ENCODE data around the gene APPL2.
"Not testable (repeated sequence)": the region's sequence is repeated elsewhere in the genome, so short reads cannot be mapped to it uniquely, and the experiment has no call there.

APPL2 gene

DNA sequence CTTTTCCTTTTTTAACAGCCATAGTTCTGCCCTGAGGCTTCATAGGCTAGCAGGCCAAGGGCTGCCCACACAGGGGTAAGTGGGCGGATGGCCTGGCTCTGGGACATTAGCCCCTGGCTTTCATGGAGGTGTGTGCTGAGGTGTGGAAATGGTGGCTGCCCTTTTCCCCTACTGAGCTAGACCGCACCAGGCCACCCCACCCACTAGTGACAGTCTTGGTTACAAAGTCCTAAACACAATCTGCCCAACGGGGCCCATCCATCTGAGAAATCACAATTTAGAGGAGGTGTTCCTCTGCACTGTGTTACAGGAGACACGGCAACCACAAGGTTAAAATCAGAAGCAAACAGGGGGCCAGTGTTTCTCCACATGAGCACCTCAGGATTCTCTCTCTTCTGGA is 35.6 kb downstream of the APPL2 start:
- in situ Hi-C loops (cut with HindIII; ENCODE audit: low sequenced_read_pairs), result no loop called here

DNA sequence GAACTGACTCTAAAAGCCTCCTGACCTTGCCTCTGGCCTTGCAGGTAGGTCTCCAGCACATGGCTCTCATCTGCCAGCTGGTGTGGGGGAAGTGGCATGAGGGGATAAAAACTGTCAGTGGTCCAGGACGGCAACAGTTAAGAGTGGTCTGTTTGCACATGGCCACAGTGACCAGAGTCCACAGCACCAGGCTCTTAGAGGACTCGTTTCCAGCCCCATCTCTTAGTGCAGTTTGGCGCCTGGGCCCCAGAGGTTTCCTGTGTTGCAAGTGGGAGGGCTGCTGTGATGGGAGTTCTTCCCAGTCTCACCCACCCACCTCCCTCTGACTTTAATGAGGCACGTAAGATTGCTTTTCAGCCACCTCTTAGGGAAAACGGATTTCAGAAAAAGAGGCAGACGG is 37.0 kb downstream of the APPL2 start:
- in situ Hi-C loops (cut with HindIII; ENCODE audit: low sequenced_read_pairs), result no loop called here

DNA sequence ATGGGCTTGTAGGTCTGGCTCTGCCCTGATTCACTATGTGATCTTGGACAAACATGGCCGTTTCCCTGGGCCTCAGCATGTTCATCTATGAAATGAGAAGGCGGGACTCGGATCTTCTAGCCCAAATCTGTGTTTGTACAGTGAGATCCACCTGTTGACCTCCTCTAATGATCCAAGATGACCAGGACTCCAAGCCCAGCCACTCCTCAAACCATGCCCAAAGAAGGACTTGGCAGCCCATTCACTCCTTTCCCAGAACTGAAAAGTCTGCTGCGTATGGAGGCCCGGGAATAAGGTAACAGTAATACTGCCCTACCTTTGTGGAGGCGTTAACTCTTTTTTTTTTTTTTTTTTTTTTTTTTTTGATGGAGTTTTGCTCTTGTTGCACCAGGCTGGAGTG is 39.9 kb downstream of the APPL2 start:
- in situ Hi-C loops (cut with HindIII; ENCODE audit: low sequenced_read_pairs), result no loop called here

DNA sequence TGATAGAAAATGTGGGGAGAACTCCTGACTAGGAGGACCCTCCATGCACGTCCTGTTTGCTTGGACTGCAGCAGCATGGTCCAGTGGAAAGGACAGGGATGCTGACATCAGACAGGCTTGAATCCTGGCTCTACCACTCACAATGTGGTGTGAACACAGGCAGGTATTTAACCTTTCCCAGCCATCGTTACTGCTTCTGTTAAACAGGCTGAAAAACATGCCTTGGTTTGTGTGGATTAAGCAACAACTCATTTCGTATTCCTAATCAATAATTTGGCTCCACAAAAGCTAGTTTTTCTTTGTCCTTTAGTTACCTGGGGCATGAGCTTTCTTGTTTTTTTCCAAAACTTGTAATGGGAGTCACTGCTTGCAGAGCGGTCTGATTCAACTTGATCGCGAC is 41.0 kb downstream of the APPL2 start:
- in situ Hi-C loops (cut with HindIII; ENCODE audit: low sequenced_read_pairs), result no loop called here

DNA sequence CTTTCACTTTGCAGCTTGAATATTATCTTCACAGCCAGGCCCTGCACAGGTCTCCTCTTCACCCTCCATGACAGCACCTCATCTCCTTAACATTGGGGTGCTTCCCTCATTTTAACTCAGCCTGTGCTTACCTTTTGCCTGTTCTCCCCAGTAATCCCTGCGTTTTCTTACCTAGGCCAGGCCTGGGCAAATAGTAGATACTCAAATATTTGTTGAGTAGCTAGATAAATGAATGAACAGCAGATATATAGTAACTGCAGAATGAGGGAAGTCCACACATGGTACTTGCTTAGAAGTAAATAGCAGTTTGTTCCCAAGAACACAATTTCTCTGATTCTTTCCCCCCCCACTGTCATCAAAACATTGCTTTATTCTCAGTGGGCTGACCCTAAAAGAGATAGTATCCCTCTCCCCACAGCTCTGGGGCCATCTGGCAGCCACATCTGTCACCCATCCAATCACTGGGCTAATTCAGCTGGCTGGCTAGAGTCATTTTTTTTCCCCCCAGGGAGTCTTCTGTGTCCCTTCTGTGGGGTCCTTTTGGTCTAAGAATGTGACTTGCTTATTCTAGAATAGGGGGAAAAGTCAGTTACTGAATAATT is 43.2 kb downstream of the APPL2 start:
- in situ Hi-C loops (cut with HindIII; ENCODE audit: low sequenced_read_pairs), result no loop called here

DNA sequence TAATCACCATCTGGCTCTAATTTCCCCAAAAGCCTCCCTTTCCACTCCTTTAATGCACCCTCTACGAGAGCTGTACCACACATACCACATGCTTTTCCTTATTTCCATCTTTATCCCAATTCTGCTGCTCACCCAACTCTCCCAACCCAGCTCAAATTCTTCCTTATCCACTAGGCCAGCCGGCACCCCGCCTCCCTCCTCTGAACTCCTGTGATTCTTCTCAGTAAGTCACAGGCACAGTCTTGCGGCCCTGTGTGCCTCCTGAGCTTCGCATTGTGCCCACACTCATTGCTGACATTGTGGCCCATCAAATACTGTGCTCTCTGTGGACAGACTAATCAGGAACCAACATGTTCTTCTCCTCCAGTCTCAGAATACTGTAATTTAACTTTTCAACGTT is 45.4 kb downstream of the APPL2 start:
- in situ Hi-C loops (cut with HindIII; ENCODE audit: low sequenced_read_pairs), result no loop called here

DNA sequence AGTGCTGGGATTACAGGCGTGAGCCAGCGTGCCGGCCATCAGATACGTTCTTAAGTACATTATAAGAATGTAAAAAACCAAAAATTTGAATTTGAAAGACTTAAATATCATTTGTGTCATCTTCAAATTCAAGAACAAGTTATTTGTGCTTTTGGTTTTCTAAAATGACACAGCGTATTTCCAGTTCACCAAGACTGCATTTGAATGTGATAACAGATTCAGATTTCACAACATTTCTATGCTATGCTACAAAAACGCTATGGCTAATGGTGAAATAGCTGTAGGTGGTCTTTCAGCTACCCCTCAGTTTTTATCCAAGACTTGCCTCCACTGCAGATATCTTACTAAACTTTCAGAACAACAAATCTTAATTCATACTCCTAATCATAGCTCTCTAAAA is 46.7 kb downstream of the APPL2 start:
- in situ Hi-C loops (cut with HindIII; ENCODE audit: low sequenced_read_pairs), result no loop called here

DNA sequence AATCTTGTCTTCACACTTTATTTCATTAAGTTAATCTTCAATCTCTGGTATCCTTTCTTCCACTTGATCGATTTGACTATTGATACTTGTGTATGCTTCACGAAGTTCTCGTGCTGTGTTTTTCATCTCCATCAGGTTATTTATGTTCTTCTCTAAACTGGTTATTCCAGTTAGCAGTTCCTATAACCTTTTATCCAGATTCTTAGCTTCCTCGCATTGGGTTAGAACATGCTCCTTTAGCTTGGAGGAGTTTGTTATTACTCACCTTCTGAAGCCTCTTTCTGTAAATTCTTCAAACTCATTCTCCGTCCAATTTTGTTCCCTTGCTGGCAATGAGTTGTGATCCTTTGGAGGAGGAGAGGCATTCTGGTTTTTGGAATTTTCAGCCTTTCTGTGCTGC is 52.0 kb downstream of the APPL2 start:
- in situ Hi-C loops (cut with HindIII; ENCODE audit: low sequenced_read_pairs), result not testable (repeated sequence)

DNA sequence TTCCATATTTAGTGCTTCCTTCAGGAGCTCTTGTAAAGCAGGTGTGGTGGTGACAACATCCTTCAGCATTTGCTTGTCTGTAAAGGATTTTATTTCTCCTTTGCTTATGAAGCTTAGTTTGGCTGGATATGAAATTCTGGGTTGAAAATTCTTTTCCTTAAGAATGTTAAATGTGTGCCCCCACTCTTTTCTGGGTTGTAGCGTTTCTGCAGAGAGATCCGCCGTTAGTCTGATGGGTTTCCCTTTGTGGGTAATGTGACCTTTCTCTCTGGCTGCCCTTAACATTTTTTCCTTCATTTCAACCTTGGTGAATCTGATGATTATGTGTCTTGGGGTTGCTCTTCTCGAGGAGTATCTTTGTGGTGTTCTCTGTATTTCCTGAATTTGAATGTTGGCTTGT is 52.6 kb downstream of the APPL2 start:
- in situ Hi-C loops (cut with HindIII; ENCODE audit: low sequenced_read_pairs), result not testable (repeated sequence)

DNA sequence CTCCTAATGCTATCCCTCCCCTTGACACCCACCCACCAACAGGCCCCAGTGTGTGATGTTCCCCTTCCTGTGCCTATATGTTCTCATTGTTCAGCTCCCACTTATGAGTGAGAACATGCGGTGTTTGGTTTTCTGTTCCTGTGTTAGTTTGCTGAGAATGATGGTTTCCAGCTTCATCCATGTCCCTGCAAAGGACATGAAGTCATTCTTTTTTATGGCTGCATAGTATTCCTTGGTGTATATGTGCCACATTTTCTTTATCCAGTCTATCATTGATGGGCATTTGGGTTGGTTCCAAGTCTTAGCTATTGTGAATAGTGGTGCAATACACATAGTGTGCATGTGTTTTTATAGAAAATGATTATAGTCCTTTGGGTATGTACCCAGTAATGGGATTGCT is 56.9 kb downstream of the APPL2 start:
- in situ Hi-C loops (cut with HindIII; ENCODE audit: low sequenced_read_pairs), result not testable (repeated sequence)

DNA sequence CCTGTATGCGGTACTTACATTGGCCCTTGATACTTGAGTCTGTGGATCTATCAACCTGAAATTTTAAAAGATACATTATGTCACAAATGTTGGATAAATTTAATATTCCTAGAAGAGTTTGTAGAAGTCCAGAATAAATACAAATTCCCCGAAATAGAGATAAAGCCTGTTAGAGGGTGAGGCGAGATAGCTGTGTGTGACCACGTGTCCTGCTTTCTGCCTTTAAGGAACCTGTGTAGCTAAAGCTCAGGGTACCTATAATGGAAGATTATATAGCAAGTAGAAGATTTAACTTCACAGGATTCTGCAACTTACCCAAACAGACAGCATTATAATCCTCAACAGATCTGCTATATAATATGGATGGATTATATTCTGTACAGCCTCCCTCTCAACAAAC is 58.8 kb downstream of the APPL2 start:
- in situ Hi-C loops (cut with HindIII; ENCODE audit: low sequenced_read_pairs), result no loop called here

DNA sequence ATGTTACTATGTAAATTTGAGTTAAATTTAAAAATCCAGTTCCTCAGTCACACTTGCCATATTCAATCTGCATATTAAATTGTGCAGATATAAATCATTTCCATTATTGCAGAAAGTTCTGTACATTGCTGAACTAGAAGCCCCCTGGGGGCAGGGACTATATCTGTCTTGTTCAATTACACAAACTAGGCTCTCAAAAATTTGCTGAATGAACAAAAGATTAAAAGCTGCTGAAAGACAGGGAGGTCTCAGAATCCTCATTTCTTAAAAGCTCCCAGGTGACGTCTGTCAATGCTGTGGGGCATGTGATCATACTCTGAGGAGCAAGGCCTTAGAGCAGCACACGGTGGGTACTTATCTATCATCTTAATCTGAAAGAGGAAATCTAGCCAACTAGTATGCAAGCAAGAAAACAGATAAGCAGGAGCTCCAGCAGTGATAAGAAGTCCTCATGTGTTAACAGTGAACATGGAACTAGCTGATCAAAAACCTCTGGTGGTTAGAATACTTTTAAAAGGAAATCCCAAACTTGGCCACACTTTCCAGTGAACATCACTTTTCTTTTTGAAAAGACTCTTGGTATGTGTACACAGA is 60.5 kb downstream of the APPL2 start:
- in situ Hi-C loops (cut with HindIII; ENCODE audit: low sequenced_read_pairs), result no loop called here

DNA sequence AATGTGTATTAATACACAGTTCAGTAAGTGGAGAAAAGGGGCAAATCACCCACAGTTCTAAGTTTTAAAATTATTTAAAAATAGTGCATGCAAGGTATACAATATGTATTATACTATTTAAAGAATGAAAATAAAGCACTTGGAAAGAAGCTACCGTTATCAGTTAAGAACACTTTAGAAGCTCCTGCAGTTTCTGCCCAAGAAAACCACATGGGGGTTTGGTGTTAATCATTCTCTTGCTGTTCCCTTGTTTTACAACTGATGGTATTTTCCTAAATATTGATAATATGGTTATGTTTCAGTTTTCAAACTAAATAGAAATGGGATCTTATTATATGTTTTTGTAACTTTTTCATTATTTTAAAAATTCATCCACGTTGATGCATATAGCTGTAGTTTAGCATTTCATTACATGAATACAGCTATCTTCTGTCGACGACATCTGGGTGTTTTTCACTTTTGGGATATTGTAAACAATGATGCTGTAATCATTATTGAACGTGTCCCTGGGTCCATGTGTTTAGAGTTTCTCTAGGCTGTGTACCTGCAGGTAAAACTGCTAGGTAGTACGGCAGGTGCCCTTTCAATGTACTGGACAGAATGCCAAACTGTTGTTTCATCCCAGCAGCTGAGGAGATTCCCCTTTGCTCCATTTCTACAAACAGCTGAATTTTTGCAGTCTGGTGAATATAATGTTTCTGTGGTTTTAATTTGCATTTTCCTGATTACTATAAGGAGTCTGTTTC is 64.1 kb downstream of the APPL2 start:
- in situ Hi-C loops (cut with HindIII; ENCODE audit: low sequenced_read_pairs), result no loop called here

DNA sequence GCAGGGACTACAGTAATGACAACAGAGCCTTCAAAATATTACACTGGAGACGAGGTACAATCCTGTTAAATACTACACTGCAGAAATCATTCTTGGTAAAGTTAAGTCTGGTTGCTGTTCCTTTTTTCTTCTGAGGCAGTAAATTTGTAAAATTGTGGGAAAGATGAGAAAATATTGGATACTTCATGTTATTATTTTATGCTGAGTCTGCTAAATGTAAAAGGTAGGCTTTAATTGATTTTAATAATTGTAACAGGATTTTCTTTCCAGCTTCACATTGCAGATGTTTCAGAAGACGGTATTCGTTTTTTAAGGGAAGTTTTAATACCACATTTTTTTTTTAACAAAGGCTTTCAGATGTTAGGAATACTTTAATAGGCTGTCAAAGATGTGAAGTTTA is 65.8 kb downstream of the APPL2 start:
- in situ Hi-C loops (cut with HindIII; ENCODE audit: low sequenced_read_pairs), result no loop called here

DNA sequence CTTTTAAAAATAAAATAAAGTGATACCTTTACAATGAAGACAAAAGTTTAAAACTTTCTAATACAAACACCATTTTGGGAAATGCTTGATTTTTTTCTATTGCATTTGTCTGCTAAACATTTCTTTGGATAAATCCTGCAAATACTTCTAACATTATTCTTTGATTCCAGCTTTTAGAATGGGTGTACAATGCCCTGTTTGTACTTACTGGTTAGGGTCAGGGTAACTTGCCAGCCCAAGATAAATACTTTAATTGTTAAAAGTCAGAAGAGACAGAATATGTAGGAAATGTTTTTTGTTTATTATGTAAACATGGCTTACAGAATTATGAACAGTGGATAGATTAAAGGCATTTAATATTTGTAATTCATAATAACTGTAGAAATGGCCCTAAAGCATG is 68.0 kb downstream of the APPL2 start:
- in situ Hi-C loops (cut with HindIII; ENCODE audit: low sequenced_read_pairs), result no loop called here

DNA sequence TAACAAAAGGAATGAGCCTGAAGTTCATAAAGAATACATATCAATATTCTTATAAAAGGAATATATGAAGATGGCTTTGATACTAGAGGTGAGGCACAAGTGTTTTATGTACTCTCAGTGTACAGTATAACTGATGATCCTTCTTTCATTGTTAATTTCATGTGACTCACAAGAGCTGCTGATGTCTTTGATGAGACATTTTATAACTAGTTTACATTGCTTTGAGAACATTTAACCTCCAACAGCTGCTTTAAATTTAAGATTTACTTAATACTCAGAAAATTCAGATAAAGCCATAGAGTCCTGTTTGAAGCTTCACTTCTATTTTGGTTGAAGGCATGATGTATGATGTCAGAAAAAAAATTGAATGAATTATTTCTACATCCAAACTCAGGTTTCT is 68.6 kb downstream of the APPL2 start:
- in situ Hi-C loops (cut with HindIII; ENCODE audit: low sequenced_read_pairs), result no loop called here

DNA sequence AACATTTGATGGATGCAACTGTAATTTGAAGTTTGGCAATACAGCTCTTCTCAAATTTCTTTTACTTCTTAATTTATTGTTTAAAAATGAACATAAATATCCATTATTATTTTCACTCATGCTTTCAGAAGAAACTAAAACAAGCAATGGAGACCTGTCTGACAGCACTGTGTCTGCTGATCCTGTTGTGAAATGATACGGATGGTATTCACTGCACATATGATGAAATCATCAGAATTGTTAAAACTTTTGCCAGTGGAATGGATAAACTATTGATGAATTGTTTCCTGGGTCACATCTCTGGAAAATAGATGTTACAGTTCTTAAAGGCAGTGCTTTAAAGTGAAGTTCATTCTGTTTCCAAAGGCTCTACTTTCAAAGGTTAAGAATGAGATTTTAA is 69.2 kb downstream of the APPL2 start:
- in situ Hi-C loops (cut with HindIII; ENCODE audit: low sequenced_read_pairs), result no loop called here

DNA sequence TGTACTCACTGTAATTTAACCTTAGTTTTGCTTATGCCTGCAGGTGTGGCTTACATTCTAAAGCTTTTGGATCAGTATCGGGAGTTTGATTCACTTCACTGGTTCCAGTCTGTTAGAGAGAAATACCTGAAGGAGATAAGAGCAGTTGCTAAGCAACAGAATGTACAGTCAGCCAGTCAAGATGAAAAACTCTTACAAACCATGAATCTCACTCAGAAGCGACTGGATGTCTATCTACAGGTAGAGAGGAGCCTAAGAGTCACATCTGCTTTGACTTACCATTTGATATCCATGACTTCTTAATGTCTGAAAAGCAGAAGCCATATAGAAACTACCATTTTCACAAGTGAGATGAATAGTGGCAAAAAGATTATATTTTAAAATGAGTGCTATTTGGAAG is 71.9 kb downstream of the APPL2 start:
- in situ Hi-C loops (cut with HindIII; ENCODE audit: low sequenced_read_pairs), result no loop called here

DNA sequence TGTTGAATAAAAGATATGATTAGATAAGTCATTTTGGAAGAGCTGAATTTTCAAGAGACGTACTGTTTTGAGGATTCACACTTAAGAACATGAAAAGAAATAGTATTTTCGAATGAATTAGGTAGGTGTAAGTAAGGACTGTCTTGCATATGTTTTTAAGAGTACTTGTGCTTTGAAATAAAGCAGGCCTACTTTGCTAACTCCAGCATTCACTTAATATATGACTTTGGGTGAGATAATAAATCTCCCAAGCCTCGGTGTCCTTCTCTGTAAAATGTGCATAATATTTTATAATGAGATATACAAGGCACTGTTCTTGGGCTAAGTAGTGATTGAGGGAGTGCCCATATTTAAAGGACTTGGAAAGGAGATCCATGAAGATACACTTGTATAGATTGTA is 73.8 kb downstream of the APPL2 start:
- in situ Hi-C loops (cut with HindIII; ENCODE audit: low sequenced_read_pairs), result no loop called here

DNA sequence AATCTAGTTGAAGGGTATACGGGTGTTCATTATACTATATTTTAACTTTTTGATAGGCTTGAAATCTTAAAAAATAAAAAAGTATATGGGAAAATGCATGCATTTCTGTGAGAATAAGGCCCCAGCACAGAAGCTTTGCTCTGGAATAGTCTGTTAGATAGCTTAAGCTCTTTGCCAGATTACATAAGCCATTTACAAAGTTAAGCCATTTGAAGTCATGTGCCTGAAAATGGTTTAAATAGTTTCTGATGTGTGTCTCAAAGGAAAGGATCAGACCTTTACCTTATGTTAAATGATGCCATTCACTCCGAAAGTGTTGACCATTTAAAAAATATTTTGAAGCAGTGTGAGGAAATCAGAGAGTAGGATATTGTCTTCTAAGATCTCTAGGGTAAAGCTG is 77.1 kb downstream of the APPL2 start:
- in situ Hi-C loops (cut with HindIII; ENCODE audit: low sequenced_read_pairs), result no loop called here

DNA sequence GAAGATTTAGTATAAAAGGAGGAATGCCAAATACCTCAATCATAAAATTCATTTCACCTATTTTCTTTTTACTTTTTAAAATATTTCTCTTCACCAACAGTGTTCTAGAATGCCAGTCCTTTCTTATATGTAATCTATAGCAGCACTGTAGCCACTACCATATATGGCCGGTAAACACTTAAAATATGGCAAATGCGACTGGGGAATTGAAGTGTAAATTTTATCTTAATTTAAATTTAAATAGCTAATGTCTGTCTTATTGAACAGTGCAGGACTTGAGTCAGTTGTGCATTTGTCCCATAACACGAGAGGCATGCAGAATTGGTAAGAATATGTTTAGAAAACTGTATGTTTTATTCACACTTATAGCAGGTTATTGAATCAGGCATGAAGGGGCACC is 78.4 kb downstream of the APPL2 start:
- in situ Hi-C loops (cut with HindIII; ENCODE audit: low sequenced_read_pairs), result no loop called here

DNA sequence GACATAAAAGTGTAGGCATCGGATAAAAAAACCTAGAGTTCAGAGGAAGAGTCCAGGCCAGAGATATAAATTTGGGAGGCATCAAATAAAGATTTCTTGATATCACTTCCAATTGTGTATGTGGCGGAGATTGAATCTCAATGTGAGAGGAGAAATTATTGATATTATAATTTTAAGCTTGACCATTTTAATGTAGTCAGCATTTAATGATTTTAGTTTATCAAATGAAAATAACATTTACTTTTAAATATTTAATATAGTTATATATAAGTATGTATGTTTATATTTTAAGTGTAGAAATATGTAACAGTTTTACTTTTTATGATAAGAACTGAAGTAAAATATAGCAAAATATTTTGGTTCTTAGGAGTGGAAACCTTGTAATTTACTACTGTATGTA is 79.7 kb downstream of the APPL2 start:
- in situ Hi-C loops (cut with HindIII; ENCODE audit: low sequenced_read_pairs), result no loop called here

DNA sequence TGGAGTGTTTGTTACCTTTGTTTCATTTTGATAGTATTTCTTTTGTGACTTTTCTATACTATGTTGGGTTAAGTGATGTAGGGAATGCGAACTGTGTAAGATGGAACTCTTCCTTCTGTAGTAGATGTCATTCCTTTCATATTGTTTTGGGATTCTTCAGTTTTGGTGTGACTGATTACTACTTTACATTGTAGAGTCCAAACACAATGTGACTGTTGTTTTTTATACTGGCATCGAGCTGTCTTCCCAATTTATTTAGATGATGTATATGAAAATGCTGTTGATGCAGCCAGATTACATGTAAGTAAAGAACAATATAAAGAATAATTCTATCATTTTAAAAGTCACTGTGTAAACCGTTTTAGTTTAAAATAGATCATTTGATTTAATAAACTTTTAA is 93.7 kb downstream of the APPL2 start:
- in situ Hi-C loops (cut with HindIII; ENCODE audit: low sequenced_read_pairs), result no loop called here

Measured in endothelial cell of hepatic sinusoid (primary cell).